K562 (cell line): Measurements from ENCODE around the gene TNIK. TPM values are rescaled to one million over a fixed set of nuclear protein-coding genes. Genes with fewer than 3 reads are reported as not detected.

Experiments
- ATAC-seq: fragments of 200-7000 bp; cut with Tn5 transposase; 3 replicates; pipeline ENCODE4 v1.9.1; 2020; ENCODE audit warnings: moderate library complexity
- BruUV-seq: library from RNA; stranded (reverse); fragments of 400-500 nt; replicated peaks from 2 replicates; lab custom pipeline; 2021; lab: Mats Ljungman, UMichigan
- CTCF ChIA-PET: fragments of 300-600 bp; formaldehyde crosslinking; extraction: SDS; loops from one replicate; lab custom pipeline; 2021; ENCODE audit warnings: low intra/inter-chr PET ratio; lab: Yijun Ruan, JAX
- POLR2A ChIA-PET: fragments of 300-600, 350-650 bp; sonication (Branson Sonifier 250); formaldehyde crosslinking; extraction: SDS; loops from one replicate; lab custom pipeline; 2021; ENCODE audit warnings: antibody characterized with exemption, inconsistent platforms; lab: Yijun Ruan, JAX
- DNase-seq, 4 experiments: peaks; one replicate each; pipeline versions ENCODE4 v3.0.0 to v3.0.0-alpha.2; 2011 to 2018; ENCODE audit warnings: low spot score in 3 of 4, mixed read lengths in 3 of 4; ENCODE audit errors: extremely low read depth in 1 of 4
- FAIRE-seq: peaks from 2 replicates; lab custom pipeline; 2011; peaks lifted over from hg19 to GRCh38; lab: Jason Lieb, UNC
- H2AFZ ChIP-seq: 2 replicates; pipeline ENCODE4 v1.6.0; 2011; ENCODE audit warnings: low read depth, low read length, control low read depth, inconsistent platforms
- H3K27ac ChIP-seq: fragments of 200-600 bp; 3 replicates; pipeline ENCODE4 v1.8.0; 2011; ENCODE audit warnings: low read depth, mild to moderate bottlenecking, control low read depth, inconsistent platforms, low read length, moderate library complexity, mixed read lengths; ENCODE audit errors: extremely low read depth
- H3K27me3 ChIP-seq, 2 experiments: fragments of 300-600 bp in 1 of 2; 2 replicates in 1 of 2; 3 replicates in 1 of 2; pipeline versions ENCODE4 v1.6.0 to v1.8.0; 2011; ENCODE audit warnings: inconsistent platforms in 2 of 2, low read length in 2 of 2, mild to moderate bottlenecking in 1 of 2, mixed read lengths in 1 of 2, moderate library complexity in 1 of 2; ENCODE audit not compliant: control insufficient read depth in 2 of 2, insufficient read depth in 2 of 2
- H3K36me3 ChIP-seq: fragments of 300-600 bp; 3 replicates; pipeline ENCODE4 v1.8.0; 2011; ENCODE audit warnings: mild to moderate bottlenecking, low read length, inconsistent platforms; ENCODE audit not compliant: control insufficient read depth, insufficient read depth
- H3K4me1 ChIP-seq, 2 experiments: fragments of 200-600 bp in 1 of 2; replicated peaks in 1 of 2; 2 replicates in 1 of 2; 3 replicates in 1 of 2; pipeline versions ENCODE4 v1.5.1 to v1.8.0; 2011; ENCODE audit warnings: inconsistent platforms in 2 of 2, low read length in 2 of 2, mild to moderate bottlenecking in 1 of 2, mixed read lengths in 1 of 2, moderate library complexity in 1 of 2; ENCODE audit not compliant: control insufficient read depth in 2 of 2, insufficient read depth in 2 of 2
- H3K4me2 ChIP-seq: 2 replicates; pipeline ENCODE4 v1.6.1; 2011; ENCODE audit warnings: low read length, control low read depth, inconsistent platforms, mixed read lengths; ENCODE audit not compliant: insufficient read depth
- H3K4me3 ChIP-seq: fragments of 200-600 bp; sonication (generic), shearing (Covaris generic); 2 replicates; pipeline ENCODE4 v1.5.1; 2016; ENCODE audit warnings: control low read depth, inconsistent platforms
- H3K79me2 ChIP-seq: fragments of 200-600 bp; 3 replicates; pipeline ENCODE4 v1.8.0; 2011; ENCODE audit warnings: low read length, inconsistent platforms; ENCODE audit not compliant: control insufficient read depth, insufficient read depth
- H3K9ac ChIP-seq, 2 experiments: 2 replicates each; pipeline versions ENCODE4 v1.6.0 to v1.6.1; 2011; ENCODE audit warnings: low read depth in 2 of 2, low read length in 2 of 2, control low read depth in 1 of 2, inconsistent platforms in 1 of 2, mild to moderate bottlenecking in 1 of 2, mixed read lengths in 1 of 2; ENCODE audit not compliant: insufficient read depth in 1 of 2
- H3K9me1 ChIP-seq: one replicate; pipeline ENCODE4 v1.6.0; 2011; ENCODE audit warnings: inconsistent platforms, mild to moderate bottlenecking, low read length, moderate library complexity; ENCODE audit not compliant: control insufficient read depth, insufficient read depth
- H3K9me3 ChIP-seq: replicated peaks from 2 replicates; pipeline ENCODE4 v1.5.1; 2011; ENCODE audit warnings: low read depth, low read length, inconsistent platforms; ENCODE audit not compliant: control insufficient read depth, insufficient read depth
- H4K20me1 ChIP-seq: replicated peaks from 2 replicates; pipeline ENCODE4 v1.6.1; 2011; ENCODE audit warnings: low read length, inconsistent platforms, mixed read lengths; ENCODE audit not compliant: control insufficient read depth, insufficient read depth
- ARNT ChIP-seq, 2 experiments: fragments of 450-650 bp; IDR thresholded peaks; 2 replicates each; pipeline ENCODE4 v1.6.1; 2016; ENCODE audit warnings: mild to moderate bottlenecking in 1 of 2
- CBX2 ChIP-seq: fragments of 200-600 bp; sonication (generic); IDR thresholded peaks from one replicate; pipeline ENCODE4 v1.6.1; 2012; ENCODE audit warnings: mild to moderate bottlenecking, low read length, inconsistent platforms; ENCODE audit not compliant: insufficient read depth, poor library complexity, severe bottlenecking
- MAFG ChIP-seq: fragments of 450-650 bp; conservative IDR thresholded peaks from 2 replicates; pipeline ENCODE4 v1.6.1; 2016; ENCODE audit warnings: missing genetic modification characterization, missing compliant biosample characterization
- MTA3 ChIP-seq: fragments of 450-650 bp; formaldehyde crosslinking; IDR thresholded peaks from 2 replicates; pipeline ENCODE4 v1.6.1; 2017; ENCODE audit warnings: mild to moderate bottlenecking, borderline replicate concordance
- POLR3A ChIP-seq: IDR thresholded peaks from 2 replicates; pipeline ENCODE4 v1.6.1; 2011; ENCODE audit warnings: borderline replicate concordance, mild to moderate bottlenecking, moderate library complexity; ENCODE audit not compliant: insufficient read length, insufficient read depth; ENCODE audit errors: extremely low read depth
- PRMT5 ChIP-seq: sonication (generic); formaldehyde crosslinking; IDR thresholded peaks from 2 replicates; pipeline ENCODE4 v1.5.0; 2020; ENCODE audit warnings: missing genetic modification reagents
- TARDBP ChIP-seq: fragments of 450-650 bp; IDR thresholded peaks from 2 replicates; pipeline ENCODE4 v1.6.1; 2016
- TBL1XR1 ChIP-seq, 2 experiments: IDR thresholded peaks; 2 replicates each; pipeline ENCODE4 v1.6.1; 2012; ENCODE audit warnings: improper control_type of control experiment in 2 of 2, low read length in 2 of 2, mild to moderate bottlenecking in 1 of 2
- TEAD1 ChIP-seq, 2 experiments: fragments of 450-650 bp in 1 of 2; sonication (generic) in 1 of 2; formaldehyde crosslinking; IDR thresholded peaks; 2 replicates each; pipeline versions ENCODE4 v1.4.0 to v1.8.0; 2020 to 2022; ENCODE audit warnings: mild to moderate bottlenecking in 2 of 2, missing genetic modification reagents in 1 of 2
- TRIM24 ChIP-seq, 2 experiments: fragments of 450-650 bp; IDR thresholded peaks; 2 replicates each; pipeline ENCODE4 v1.6.1; 2016
- ZNF133 ChIP-seq: fragments of 250-450 bp; sonication (Bioruptor Pico); IDR thresholded peaks from 2 replicates; pipeline ENCODE4 v1.4.0; 2020; ENCODE audit warnings: mild to moderate bottlenecking
- ZNF274 ChIP-seq: IDR thresholded peaks from 2 replicates; pipeline ENCODE4 v1.6.1; 2011; ENCODE audit warnings: low read depth, mild to moderate bottlenecking, low read length, moderate library complexity, borderline replicate concordance
- WGBS: fragments of 100-300 bp; shearing (Covaris generic); methylation state at CpG from one replicate; pipeline ENCODE4 v1.1.6; 2016; ENCODE audit warnings: low coverage, mixed read lengths; ENCODE audit not compliant: insufficient coverage; ENCODE audit errors: missing lambda C conversion rate; 5-methylcytosine and 5-hydroxymethylcytosine counted together
- in situ Hi-C: fragments of 300-500 bp; cut with MboI; formaldehyde crosslinking; loops from 4 replicates; pipeline ENCODE4 v1.15.0; 2018; ENCODE audit warnings: inconsistent platforms, mixed read lengths
- intact Hi-C: fragments of 100-400 bp; cut with micrococcal nuclease; formaldehyde crosslinking; loops from 2 replicates; pipeline ENCODE4 v1.14.2; 2022
- polyA plus RNA-seq, 8 experiments: library from polyadenylated mRNA; depleted of rRNA in 4 of 8; stranded (reverse) in 5 of 8; unstranded in 3 of 8; fragments of >200 nt; fragmentation: Nextera tagmentation in 2 of 8; fragmentation: Illumina TruSeq in 1 of 8; extraction: Ambion mirVana in 2 of 8; extraction: Trizol in 1 of 8; gene quantifications; 2 replicates each; pipeline versions ENCODE4 v1.2.1 to v1.2.3, GENCODE V29; 2011 to 2014; ENCODE audit warnings: inconsistent platforms in 1 of 8, missing spikeins in 1 of 8
- total RNA-seq, 7 experiments: library from RNA; depleted of rRNA in 6 of 7; stranded (reverse); fragments of >200 nt in 6 of 7; fragmentation: Illumina TruSeq in 2 of 7; extraction: Trizol in 2 of 7; gene quantifications; 2 replicates each; pipeline versions ENCODE4 v1.2.1 to v1.2.3, GENCODE V29; 2011 to 2021; ENCODE audit warnings: low replicate concordance in 1 of 7
- TF ChIP-seq, protein P1 (sequence below): fragments of 250-450 bp; sonication (Bioruptor Pico); IDR thresholded peaks from 2 replicates; pipeline ENCODE4 v1.4.0; 2020; ENCODE audit warnings: mild to moderate bottlenecking, moderate library complexity, borderline replicate concordance

TNIK gene
- total and polyA plus RNA-seq, 9 of the 15 experiments (the other 6 are each of a cell fraction or from before 2014, with no cell fraction given): 6.6 to 39.0 (median 24.7) TPM

DNA sequence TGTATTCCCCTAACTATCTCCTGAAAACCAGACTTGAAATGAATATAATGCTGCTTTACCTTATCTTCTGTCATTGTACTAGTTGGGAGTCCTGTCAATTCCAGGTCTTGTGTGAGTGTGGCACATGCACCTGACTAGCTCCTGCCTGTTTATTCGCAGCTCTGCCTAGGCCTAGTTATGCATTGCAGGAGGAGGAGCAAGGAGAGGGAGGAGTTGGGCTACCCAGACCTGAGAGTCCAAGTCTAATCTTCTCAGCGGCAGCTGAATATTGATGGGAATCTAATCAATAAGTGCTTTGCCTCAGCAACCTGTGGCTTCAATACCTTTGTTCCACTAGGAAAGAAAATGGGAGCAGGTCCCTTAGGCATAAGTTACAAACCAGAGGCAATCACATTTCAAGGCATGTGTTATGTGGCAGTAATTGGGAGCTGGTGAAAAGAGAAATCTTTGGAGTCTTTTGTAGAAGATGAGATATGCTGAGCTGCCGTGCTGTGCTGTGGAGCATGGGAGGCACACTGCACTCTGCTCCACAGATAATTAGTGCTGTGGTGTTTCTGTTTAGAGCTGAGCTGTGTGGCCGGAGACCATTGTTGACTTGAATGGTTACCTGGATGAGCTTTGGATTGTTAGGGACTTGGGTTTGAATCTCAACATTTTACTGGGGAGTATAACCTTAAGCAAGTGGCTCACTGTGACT, 433.5 kb downstream of the TNIK start, which contains the start of gene SLC2A2:
SLC2A2 (minus strand) TSS at position 124 of the 697 bp plus-strand sequence; CDS start at position 74, 50 bp downstream.
- H3K27ac ChIP-seq: no peak within 1 kb of the TSS
- POLR2A ChIA-PET: no interaction called here
- FAIRE-seq (no peak), DNase-seq (no peak), ATAC-seq (no peak)
- H3K9me3 ChIP-seq: no peaks in the 10 kb centered on the region
- CTCF ChIA-PET: no interaction called here
- peaks cover 24 to 29% of the 10 kb centered on the region in 2 experiments for H3K27me3 ChIP-seq
- H2AFZ ChIP-seq: no peak within 1 kb of the TSS
- H3K4me2 ChIP-seq: no peak within 1 kb of the TSS
- BruUV-seq: no TSS peak
- intact Hi-C loops (no loop called here), in situ Hi-C loops (no loop called here)
- TF ChIP-seq CBX2 (peak; percentile 3), ZNF274 (no peak)
- WGBS: 10% methylated on average over 4 of the region's 4 CpGs
- no peaks in the 10 kb centered on the region for H3K9me1 ChIP-seq
- H3K36me3 ChIP-seq: no peaks in the 10 kb centered on the region
- H3K4me3 ChIP-seq: no peak within 1 kb of the TSS
- H3K79me2 ChIP-seq: no peaks in the 10 kb centered on the region
- no peak within 1 kb of the TSS for H3K9ac ChIP-seq
- H4K20me1 ChIP-seq: no peaks in the 10 kb centered on the region
- H3K4me1 ChIP-seq: peaks cover 3 to 4% of the 10 kb centered on the region in 2 experiments; a peak in 3 of 5 replicates

DNA sequence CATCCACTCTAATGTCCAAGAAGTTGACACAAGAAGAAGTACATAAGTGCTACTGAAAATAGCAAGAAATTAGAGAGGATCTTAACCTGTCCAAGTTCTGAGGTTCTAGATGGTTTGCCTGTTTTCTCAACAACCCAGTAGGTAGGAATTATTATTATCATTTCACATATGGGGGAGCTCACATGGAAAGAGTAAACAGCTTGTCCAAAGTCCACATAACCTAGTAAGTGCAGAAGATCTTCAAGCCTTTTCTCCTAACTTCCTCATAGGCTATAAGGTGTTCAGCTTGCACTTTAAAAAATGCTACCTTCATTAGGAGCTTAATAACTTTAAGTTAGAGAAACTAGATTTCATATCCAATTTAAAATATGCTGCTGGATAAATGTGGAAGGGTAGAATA, 436.6 kb downstream of the TNIK start:
- Histone ChIP-seq H3K4me1 (peaks cover 3 to 4% of the 10 kb centered on the region in 2 experiments; a peak in 3 of 5 replicates), H4K20me1 (no peaks in the 10 kb centered on the region), H3K4me2 (no peak overlapping the region), H3K9ac (no peak overlapping the region), H3K4me3 (no peak overlapping the region), H3K9me3 (no peaks in the 10 kb centered on the region), H3K27me3 (peaks cover 20 to 21% of the 10 kb centered on the region in 2 experiments), H3K36me3 (no peaks in the 10 kb centered on the region), H3K9me1 (no peaks in the 10 kb centered on the region), H2AFZ (no peak overlapping the region), H3K27ac (no peak overlapping the region), H3K79me2 (no peaks in the 10 kb centered on the region)
- ChIA-PET CTCF (interaction anchor here (0.6 kb wide), 1 partner anchor 26 kb away, joined by 3 read pairs; no protein-coding TSS in a partner anchor), POLR2A (no interaction called here)
- in situ Hi-C loops: no loop called here
- intact Hi-C loops: no loop called here
- DNase-seq (no peak), ATAC-seq (no peak), FAIRE-seq (no peak)
- no TSS peak for BruUV-seq
- TF ChIP-seq TBL1XR1 (IDR thresholded peaks at IDR 0.05; ENCODE audit: low read length in 2 of 2) (no peak), ZNF133 (CRISPR knock-in tag) (no peak), TRIM24 (IDR thresholded peaks at IDR 0.05) (no peak), MTA3 (no peak), TARDBP (no peak), MAFG (tag) (no peak), PRMT5 (CRISPR knock-in tag) (no peak), POLR3A (no peak), TEAD1 (CRISPR knock-in tag; IDR thresholded peaks at IDR 0.05) (no peak), ARNT (IDR thresholded peaks at IDR 0.05) (no peak)
- TF ChIP-seq, protein P1, sequence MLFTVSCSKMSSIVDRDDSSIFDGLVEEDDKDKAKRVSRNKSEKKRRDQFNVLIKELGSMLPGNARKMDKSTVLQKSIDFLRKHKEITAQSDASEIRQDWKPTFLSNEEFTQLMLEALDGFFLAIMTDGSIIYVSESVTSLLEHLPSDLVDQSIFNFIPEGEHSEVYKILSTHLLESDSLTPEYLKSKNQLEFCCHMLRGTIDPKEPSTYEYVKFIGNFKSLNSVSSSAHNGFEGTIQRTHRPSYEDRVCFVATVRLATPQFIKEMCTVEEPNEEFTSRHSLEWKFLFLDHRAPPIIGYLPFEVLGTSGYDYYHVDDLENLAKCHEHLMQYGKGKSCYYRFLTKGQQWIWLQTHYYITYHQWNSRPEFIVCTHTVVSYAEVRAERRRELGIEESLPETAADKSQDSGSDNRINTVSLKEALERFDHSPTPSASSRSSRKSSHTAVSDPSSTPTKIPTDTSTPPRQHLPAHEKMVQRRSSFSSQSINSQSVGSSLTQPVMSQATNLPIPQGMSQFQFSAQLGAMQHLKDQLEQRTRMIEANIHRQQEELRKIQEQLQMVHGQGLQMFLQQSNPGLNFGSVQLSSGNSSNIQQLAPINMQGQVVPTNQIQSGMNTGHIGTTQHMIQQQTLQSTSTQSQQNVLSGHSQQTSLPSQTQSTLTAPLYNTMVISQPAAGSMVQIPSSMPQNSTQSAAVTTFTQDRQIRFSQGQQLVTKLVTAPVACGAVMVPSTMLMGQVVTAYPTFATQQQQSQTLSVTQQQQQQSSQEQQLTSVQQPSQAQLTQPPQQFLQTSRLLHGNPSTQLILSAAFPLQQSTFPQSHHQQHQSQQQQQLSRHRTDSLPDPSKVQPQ (CRISPR knock-in tag): no peak
